ENCODE data around the gene RBL1.
A peak's percentile ranks its signal among the peaks of the same experiment; 100 is the strongest.
"Not testable (repeated sequence)": the region's sequence is repeated elsewhere in the genome, so short reads cannot be mapped to it uniquely, and the experiment has no call there.

The RBL1 gene

DNA sequence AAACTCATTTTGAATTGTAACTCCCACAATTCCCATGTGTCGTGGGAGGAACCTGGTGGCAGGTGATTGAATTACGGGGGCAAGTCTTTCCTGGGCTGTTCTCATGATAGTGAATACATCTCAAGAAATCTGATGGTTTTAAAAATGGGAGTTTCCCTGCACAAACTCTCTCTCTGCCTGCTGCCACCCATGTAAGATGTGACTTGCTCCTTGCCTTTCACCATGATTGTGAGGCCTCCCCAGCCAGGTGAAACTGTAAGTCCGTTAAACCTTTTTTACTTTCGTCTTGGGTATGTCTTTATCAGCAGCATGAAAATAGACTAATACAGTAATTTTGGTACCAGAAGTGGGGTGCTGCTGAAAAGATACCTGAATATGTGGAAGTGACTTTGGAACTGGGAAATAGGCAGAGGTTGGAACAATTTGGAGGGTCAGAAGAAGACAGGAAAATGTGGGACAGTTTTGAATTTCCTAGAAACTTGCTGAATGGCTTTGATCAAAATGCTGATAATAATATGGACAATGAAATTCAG, 102.9 kb downstream of the RBL1 start:
- DNase-seq (ENCODE audit: low read depth in 2 of 2): no peak

DNA sequence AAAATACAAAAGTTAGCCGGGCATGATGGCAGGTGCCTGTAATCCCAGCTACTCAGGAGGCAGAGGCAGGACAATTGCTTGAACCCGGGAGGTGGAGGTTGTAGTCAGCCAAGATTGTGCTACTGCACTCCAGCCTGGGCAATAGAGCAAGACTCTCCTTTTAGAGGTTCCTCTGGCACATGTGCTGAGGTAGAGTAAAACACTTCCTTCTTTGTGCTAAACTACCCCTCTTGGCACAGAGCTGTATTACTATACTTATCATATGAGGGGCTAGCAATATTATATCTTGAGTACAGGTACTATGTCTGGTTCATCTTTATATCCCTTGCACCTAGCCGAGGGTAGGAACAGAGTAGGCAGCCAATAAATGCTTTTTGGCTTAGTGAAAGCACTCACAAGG, 104.1 kb downstream of the RBL1 start:
- no peak for DNase-seq (ENCODE audit: low read depth in 2 of 2)

- DNase-seq (ENCODE audit: low read depth in 2 of 2): no peak
Measured at GRCh38 chr20:36989797-36990196, 106.0 kb downstream of the RBL1 start.

GRCh38 chr20:36988494-36988966, 107.3 kb downstream of the RBL1 start:
- DNase-seq (ENCODE audit: low read depth in 2 of 2): no peak

DNA sequence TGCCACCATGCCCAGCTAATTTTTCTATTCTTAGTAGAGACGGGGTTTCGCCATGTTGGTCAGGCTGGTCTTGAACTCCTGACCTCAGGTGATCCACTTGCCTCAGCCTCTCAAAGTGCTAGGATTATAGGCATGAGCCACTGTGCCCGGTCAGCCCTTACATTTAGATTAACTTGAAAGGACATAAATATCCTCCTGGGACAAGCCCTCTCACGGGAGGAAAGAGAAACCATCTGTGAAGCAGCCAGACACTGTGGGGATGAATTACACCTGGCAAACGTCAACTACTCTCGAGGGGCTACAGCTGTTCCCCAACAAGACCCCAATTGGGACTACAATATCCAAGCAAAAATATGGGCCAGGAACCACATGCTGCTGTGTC, 111.5 kb downstream of the RBL1 start:
- no peak for DNase-seq (ENCODE audit: low read depth in 2 of 2)

- no peak for DNase-seq (ENCODE audit: low read depth in 2 of 2)
Measured at GRCh38 chr20:36975099-36975818, 120.5 kb downstream of the RBL1 start.

DNA sequence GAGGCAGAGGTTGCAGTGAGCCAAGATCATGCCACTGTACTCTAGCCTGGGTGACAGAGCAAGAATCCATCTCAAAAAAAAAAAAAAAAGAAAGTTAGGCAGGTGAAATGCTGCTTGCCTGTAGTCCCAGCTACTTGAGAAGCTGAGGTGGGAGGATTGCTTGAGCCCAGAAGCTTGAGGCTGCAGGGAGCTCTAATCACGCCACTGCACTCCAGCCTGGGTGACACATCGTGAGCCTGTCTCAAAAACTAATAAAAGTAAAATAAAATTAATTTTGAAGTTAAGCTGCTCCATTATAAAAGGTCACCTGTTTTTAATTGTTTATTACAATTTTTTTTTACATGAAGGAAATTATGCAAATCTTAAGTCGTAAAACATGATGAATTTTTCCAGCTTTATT, 121.1 kb downstream of the RBL1 start:
- DNase-seq (ENCODE audit: low read depth in 2 of 2): no peak

DNA sequence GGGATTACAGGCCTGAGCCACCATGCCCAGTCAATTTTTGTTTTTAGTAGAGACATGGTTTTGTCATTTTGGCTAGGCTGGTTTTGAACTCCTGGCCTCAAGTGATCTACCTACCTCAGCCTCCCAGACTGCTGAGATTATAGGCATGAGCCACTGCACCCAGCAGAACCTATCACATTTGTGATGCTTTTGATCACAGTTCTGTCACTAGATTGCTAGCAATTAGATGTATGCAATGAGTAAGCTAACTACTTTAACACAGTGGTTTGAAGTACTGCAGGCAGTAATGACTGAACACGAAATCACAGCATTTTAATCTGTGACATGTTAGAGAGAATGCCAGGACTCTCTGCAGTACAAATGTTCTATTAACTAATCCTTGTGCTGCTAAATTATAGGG, 124.7 kb downstream of the RBL1 start:
- no peak for DNase-seq (ENCODE audit: low read depth in 2 of 2)

DNA sequence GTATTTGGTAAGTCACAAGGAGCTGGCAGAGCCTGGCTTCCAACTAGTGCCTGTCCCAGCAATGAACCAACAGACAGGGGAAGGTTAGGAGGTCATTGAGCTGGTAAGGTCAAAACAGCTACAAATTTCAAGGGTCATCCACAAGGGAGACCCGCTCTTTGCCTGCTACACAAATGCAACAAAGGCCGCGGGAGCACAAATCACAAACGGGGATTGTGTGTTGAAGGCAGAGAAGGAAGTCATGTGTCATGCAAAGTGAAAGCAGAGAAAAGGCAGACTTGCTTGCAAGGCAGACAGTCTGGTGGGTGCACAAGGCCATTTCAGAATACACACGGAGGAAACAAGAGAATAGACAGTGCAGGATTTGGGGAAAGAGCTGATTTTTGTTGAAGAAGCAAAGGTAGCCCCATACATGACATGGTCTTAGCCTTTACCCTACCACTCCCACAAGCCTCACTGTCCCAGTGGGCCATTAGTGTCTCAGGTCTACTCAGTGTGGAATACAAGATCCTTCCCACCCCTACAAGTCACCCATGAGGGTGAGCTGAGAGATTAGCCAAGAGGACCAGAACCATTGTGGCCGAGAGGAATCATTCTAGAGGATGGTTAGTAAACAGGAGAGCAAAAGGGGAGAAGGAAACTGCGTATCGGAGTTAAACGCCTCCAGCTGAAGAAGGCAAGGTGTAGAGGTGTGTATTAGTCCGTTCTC, 126.2 kb downstream of the RBL1 start:
- no peak for DNase-seq (ENCODE audit: low read depth in 2 of 2)

DNA sequence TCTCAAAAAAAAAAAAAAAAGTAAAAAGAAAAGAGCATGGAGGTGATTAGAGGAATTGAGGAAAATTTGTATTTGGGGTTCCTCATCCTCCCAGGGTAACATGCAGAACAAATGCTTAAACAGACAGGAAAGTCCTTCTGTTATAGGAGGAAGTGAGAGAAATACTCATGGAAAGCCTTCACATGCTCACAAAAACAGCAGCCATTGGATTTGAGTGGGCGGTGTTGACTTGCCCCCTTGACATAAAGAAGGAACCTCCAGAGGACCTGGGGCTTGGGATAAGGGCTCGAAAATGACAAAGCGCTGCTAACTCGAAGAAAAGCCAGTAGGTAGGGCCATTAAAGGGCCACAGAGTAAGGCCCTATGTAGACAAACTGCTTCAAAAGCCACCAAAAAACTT, 126.7 kb downstream of the RBL1 start:
- DNase-seq (ENCODE audit: low read depth in 2 of 2): no peak

GRCh38 chr20:36967636-36968035, 128.2 kb downstream of the RBL1 start:
- no peak for DNase-seq (ENCODE audit: low read depth in 2 of 2)

DNA sequence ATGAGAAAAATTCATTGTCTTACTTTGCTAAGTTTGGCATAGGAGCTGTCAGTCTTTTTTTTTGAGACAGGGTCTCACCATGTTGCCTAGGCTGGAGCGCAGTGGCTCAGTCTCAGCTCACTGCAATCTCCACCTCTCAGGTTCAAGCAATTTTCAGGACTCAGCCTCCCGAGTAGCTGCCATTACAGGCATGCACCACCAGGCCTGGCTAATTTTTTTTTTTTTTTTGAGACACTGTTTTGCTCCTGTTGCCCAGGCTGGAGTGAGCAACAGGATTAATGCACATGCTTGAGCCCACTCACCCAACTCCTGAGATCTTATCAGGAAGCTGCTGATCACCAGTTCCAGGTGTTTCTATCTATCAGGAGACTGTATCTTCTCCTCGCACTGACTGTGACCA, 128.8 kb downstream of the RBL1 start:
- DNase-seq (ENCODE audit: low read depth in 2 of 2): not testable (repeated sequence)

- DNase-seq (ENCODE audit: low read depth in 2 of 2): not testable (repeated sequence)
Measured at GRCh38 chr20:36962354-36962941, 133.3 kb downstream of the RBL1 start.

DNA sequence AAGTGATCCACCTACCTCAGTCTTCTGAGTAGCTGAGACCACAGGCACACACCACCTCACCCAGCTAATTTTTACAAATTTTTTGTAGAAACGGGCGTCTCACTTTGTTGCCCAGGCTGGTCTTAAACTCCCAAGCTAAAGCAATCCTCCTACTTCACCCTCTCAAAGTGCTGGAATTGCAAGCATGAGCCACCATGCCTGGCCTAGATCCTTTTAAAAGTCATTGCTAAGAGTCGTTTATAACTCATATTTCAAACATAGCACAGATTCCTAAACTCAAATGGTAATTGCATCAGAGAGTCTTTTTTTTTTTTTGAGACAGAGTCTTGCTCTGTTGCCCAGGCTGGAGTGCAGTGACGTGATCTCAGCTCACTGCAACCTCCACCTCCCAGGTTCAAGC, 136.6 kb downstream of the RBL1 start:
- no peak for DNase-seq (ENCODE audit: low read depth in 2 of 2)

DNA sequence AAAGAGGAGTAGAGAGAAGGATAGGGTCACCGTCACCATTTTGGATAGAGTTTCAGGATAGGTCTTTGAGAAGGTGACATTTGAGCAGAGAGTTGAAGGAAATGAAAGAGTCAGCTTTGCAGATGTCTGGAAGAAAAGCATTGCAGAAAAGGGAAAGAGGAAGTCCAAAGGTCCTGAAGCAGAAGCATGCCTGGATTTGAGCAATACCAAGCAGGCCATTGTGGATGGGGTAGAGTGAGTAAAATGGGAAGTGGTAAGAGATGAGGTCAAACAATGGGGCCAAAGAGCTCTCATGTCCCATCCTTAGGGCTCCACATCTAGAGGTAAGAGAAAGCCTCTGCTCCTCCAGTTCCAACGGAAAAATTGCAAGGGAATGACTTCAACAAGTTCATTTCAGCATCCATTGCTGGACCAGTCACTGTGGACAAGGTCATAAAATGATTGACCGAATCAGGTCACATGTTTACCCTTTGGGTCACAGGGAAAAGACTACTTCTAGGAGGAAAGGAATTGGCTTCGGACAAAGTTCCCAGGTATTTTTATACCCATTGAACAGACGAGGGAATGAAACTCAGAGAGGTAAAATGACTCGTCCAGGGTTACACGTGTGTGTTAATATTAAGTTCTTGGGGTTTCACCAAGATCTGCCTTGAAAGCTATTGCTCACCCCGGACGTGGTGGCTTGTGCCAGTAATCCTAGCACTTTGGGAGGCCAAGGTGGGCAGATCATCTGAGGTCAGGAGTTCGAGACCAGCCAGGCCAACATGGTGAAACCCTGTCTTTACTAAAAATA, 137.7 kb downstream of the RBL1 start:
- DNase-seq (ENCODE audit: low read depth in 2 of 2): no peak

DNA sequence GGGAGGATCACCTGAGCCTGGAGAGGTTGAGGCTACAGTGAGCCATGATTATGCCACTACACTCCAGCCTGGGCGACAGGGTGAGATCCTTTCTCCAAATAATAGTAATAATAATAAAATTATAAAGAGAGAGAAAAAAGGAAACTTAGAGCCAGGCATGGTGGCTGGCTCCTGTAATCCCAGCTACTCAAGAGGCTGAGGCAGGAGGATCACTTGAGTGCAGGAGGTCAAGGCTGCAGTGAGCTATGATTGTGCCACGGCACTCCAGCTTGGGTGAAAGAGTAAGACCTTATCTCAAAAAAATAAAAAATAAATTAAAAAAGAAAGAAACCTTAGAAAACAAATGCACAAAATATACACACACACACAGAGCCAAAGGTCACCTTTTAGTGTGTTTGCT, 139.1 kb downstream of the RBL1 start:
- no peak for DNase-seq (ENCODE audit: low read depth in 2 of 2)

DNA sequence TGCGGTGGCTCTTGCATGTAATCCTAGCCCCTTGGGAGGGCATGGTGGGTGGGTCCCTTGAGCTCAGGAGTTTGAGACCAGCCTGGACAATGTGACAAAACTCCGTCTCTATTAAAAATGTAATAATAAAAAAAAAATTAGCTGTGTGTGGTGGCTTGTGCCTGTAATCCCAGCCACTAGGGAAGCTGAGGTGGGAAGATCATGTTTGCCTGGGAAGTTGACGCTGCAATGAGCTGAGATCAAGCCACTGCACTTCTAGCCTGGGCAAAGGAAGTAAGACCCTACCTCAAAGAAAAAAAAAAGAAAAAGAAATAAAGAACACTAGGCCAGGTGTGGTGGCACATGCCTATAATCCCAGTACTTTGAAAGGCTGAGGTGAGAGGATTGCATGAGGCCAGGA, 139.8 kb downstream of the RBL1 start:
- DNase-seq (ENCODE audit: low read depth in 2 of 2): no peak

DNA sequence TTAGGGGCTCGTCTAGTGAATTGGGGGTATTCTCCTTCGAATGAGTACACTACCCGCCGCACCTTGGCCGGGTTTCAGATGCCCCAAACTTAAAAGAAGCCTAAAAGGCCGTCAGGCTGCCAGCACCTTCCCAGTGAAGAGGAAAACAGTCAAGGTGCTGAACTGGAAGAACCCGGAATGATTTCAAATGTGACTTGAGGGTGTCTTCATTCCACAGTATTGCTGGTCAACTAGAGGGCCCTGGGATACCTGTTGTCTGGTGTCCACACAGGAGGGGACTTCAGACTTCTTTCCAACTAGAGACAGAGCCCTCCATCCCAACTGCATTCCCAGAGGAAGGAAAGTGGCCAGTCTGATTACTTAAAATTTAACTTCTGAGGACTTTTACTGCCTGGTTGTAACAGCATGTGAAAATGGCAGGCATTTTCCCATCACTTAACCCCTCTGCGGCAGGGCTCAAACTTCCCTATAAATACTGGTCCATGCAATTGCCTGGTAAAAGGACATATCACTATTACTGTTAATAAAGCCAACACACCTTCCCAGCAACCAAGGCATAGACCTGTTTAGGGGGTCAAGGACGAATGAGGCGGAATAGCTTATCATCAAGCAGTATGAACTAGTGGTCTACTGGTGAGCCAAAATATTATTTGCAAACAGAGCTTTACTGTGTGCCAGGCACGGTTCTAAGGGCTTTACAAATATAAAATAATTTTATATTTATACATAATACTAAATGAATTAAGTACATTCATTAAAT, 143.6 kb downstream of the RBL1 start:
- DNase-seq (ENCODE audit: low read depth in 2 of 2): no peak

- peak; percentile 87 to 88 for DNase-seq (ENCODE audit: low read depth in 2 of 2)
Measured at GRCh38 chr20:36951198-36951978, 144.4 kb downstream of the RBL1 start, which contains the start of gene SAMHD1. Gene SAMHD1 (minus strand): TSS chr20:36951708. CDS start chr20:36951643, 65 bp downstream.

Data from fibroblast of skin of left biceps (primary cell).